Type B pancreatic cell (in vitro differentiated cells): ENCODE results near the gene OR2AG2. TPM values are rescaled to one million over a fixed set of nuclear protein-coding genes. Genes with fewer than 3 reads are reported as not detected.
"Not testable (repeated sequence)": the region's sequence is repeated elsewhere in the genome, so short reads cannot be mapped to it uniquely, and the experiment has no call there.

Source experiments
- DNase-seq: peaks from one replicate; pipeline ENCODE4 v3.0.0; 2021; ENCODE audit warnings: mixed read lengths; ENCODE audit not compliant: unreplicated experiment; ENCODE audit errors: extremely low spot score
- H3K27ac Mint-ChIP-seq: 2 replicates; pipeline ENCODE4 v1.8.0; 2021; ENCODE audit warnings: mild to moderate bottlenecking, mixed read lengths
- H3K27me3 Mint-ChIP-seq: 2 replicates; pipeline ENCODE4 v1.8.0; 2021; ENCODE audit warnings: mixed read lengths
- H3K36me3 Mint-ChIP-seq: 2 replicates; pipeline ENCODE4 v1.8.0; 2021; ENCODE audit warnings: mixed read lengths
- H3K4me1 Mint-ChIP-seq: one replicate; pipeline ENCODE4 v1.8.0; 2021; ENCODE audit warnings: mixed read lengths; ENCODE audit not compliant: unreplicated experiment
- H3K4me3 Mint-ChIP-seq: 2 replicates; pipeline ENCODE4 v1.8.0; 2021; ENCODE audit warnings: mild to moderate bottlenecking, mixed read lengths
- H3K9me3 Mint-ChIP-seq: 2 replicates; pipeline ENCODE4 v1.8.0; 2021; ENCODE audit warnings: mixed read lengths
- long read RNA-seq: library from polyadenylated mRNA; unstranded; transcript quantifications from one replicate; pipeline ENCODE4 v2.0.0, GENCODE V29; 2020
- total RNA-seq: library from RNA; stranded (reverse); gene quantifications from 2 replicates; pipeline ENCODE4 v1.2.1, GENCODE V29; 2021; ENCODE audit warnings: low replicate concordance
- TF ChIP-seq, protein P1 (sequence below): fragments of 200-600 bp; sonication (generic); conservative IDR thresholded peaks from 2 replicates; pipeline ENCODE4 v1.5.0; 2021; ENCODE audit warnings: antibody characterized with exemption, mild to moderate bottlenecking

The OR2AG2 gene
- total RNA-seq: 0.07 TPM in 1 of 2 replicates, not detected in the other
- long read RNA-seq: 0 reads

- Mint-ChIP-seq H3K36me3 (no peaks in the 10 kb centered on the region), H3K4me1 (peaks cover 7% of the 10 kb centered on the region), H3K27ac (no peak within 1 kb of the TSS), H3K27me3 (peaks cover 3% of the 10 kb centered on the region), H3K4me3 (no peak within 1 kb of the TSS), H3K9me3 (no peaks in the 10 kb centered on the region)
- TF ChIP-seq, protein P1, sequence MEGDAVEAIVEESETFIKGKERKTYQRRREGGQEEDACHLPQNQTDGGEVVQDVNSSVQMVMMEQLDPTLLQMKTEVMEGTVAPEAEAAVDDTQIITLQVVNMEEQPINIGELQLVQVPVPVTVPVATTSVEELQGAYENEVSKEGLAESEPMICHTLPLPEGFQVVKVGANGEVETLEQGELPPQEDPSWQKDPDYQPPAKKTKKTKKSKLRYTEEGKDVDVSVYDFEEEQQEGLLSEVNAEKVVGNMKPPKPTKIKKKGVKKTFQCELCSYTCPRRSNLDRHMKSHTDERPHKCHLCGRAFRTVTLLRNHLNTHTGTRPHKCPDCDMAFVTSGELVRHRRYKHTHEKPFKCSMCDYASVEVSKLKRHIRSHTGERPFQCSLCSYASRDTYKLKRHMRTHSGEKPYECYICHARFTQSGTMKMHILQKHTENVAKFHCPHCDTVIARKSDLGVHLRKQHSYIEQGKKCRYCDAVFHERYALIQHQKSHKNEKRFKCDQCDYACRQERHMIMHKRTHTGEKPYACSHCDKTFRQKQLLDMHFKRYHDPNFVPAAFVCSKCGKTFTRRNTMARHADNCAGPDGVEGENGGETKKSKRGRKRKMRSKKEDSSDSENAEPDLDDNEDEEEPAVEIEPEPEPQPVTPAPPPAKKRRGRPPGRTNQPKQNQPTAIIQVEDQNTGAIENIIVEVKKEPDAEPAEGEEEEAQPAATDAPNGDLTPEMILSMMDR: no peak
- no peak for DNase-seq
These were observed at the start of gene OR2AG2 for GRCh38 chr11:6771926-6772893. Gene OR2AG2, minus strand, starts transcription at chr11:6771976. Its CDS starts 3,019 bp downstream, at chr11:6768957.

- no peaks in the 10 kb centered on the region for H3K36me3 Mint-ChIP-seq
- H3K27me3 Mint-ChIP-seq: no peaks in the 10 kb centered on the region
- no peaks in the 10 kb centered on the region for H3K9me3 Mint-ChIP-seq
- H3K27ac Mint-ChIP-seq: no peak overlapping the region
- H3K4me1 Mint-ChIP-seq: no peaks in the 10 kb centered on the region
- no peak for DNase-seq
- TF ChIP-seq, protein P1: no peak
- no peak overlapping the region for H3K4me3 Mint-ChIP-seq
These were observed 47.2 kb upstream of the OR2AG2 start for GRCh38 chr11:6818967-6819366.

DNA sequence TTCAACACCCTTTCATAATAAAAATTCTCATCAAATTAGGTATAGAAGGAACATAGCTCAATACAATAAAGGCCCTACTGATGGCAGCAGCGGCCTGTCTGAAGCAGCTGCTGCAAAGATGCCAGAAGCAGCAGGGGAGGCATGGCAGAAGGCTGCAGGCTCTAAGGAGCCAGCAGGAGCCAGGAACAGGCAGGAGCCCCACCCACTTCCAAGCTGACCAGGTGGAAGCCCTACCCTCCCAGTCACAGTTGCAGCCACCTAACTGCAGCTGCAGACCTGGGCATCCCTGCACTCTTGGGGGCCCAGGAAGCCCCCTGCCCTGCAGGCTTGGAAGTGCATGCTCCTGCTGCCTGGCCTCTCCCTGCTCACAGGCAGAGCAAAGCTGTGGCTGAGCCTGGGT, 45.9 kb upstream of the OR2AG2 start:
- no peak overlapping the region for H3K27ac Mint-ChIP-seq
- no peaks in the 10 kb centered on the region for H3K36me3 Mint-ChIP-seq
- H3K4me1 Mint-ChIP-seq: no peaks in the 10 kb centered on the region
- no peaks in the 10 kb centered on the region for H3K9me3 Mint-ChIP-seq
- no peak overlapping the region for H3K4me3 Mint-ChIP-seq
- peaks cover 3% of the 10 kb centered on the region for H3K27me3 Mint-ChIP-seq
- DNase-seq: no peak
- TF ChIP-seq, protein P1: no peak

GRCh38 chr11:6813656-6814055, 41.9 kb upstream of the OR2AG2 start:
- Mint-ChIP-seq H3K4me1 (no peaks in the 10 kb centered on the region), H3K9me3 (no peaks in the 10 kb centered on the region), H3K36me3 (no peaks in the 10 kb centered on the region), H3K27ac (no peak overlapping the region), H3K4me3 (no peak overlapping the region), H3K27me3 (peaks cover 7% of the 10 kb centered on the region)
- no peak for DNase-seq
- TF ChIP-seq, protein P1: no peak

GRCh38 chr11:6812390-6813005, 40.7 kb upstream of the OR2AG2 start:
- DNase-seq: no peak
- no peaks in the 10 kb centered on the region for H3K36me3 Mint-ChIP-seq
- no peaks in the 10 kb centered on the region for H3K4me1 Mint-ChIP-seq
- peaks cover 7% of the 10 kb centered on the region for H3K27me3 Mint-ChIP-seq
- H3K9me3 Mint-ChIP-seq: no peaks in the 10 kb centered on the region
- no peak overlapping the region for H3K27ac Mint-ChIP-seq
- TF ChIP-seq, protein P1: peak; percentile 89
- H3K4me3 Mint-ChIP-seq: no peak overlapping the region

DNA sequence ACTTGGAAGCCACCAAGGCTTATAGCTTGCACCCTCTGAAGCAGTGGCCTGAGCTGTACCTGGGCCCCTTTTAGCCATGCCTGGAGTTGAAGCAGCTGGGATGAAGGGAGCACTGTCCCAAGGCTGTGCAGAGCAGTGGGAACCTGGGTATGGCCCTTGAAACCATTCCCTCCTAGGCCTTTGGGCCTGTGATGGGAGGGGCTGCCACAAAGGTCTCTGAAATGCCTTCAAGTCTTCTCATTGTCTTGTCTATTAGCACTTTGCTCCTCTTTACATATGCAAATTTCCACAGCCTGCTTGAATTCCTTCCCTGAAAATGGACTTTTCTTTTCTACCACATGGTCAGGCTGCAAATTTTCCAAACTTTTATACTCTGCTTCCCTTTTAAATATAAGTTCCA, 29.3 kb upstream of the OR2AG2 start:
- not testable (repeated sequence) for H3K36me3 Mint-ChIP-seq, H3K27ac Mint-ChIP-seq, H3K4me3 Mint-ChIP-seq, H3K9me3 Mint-ChIP-seq, H3K27me3 Mint-ChIP-seq, H3K4me1 Mint-ChIP-seq, DNase-seq
